HL-60 (cell line): Measurements from ENCODE around the gene KBTBD4.

Source experiments
- CTCF ChIP-seq: IDR thresholded peaks from one replicate; pipeline ENCODE4 v1.5.1; 2011; ENCODE audit warnings: low read length, control low read depth, inconsistent platforms; ENCODE audit not compliant: insufficient read depth
- GABPA ChIP-seq: IDR thresholded peaks from 2 replicates; pipeline ENCODE4 v1.6.1; 2012; ENCODE audit warnings: low read depth

- TF ChIP-seq CTCF (no peak), GABPA (no peak)
Measured at GRCh38 chr11:47550288-47551047, 28.3 kb downstream of the KBTBD4 start.
